Esophagus squamous epithelium (tissue), 5 donors: ENCODE data around the gene CEACAM21. TPM values are rescaled to one million over a fixed set of nuclear protein-coding genes. Genes with fewer than 3 reads are reported as not detected.

Source experiments
- DNase-seq: peaks from one replicate; lab custom pipeline; 2025; lab: John Stamatoyannopoulos, UW
- H3K27ac ChIP-seq, 4 donors: fragments of 200-600 bp; sonication (generic); one replicate each; pipeline ENCODE4 v1.5.1; 2016 to 2019; ENCODE audit warnings: mild to moderate bottlenecking in 1 of 4
- H3K27me3 ChIP-seq, 4 donors: fragments of 200-600 bp; sonication (generic); 1 replicate in 3 of 4; 2 replicates in 1 of 4; pipeline versions ENCODE4 v1.5.1 to v1.6.0; 2017 to 2021; ENCODE audit warnings: antibody characterized with exemption in 1 of 4
- H3K36me3 ChIP-seq, 3 donors: fragments of 200-600 bp; sonication (generic); one replicate each; pipeline ENCODE4 v1.5.1; 2016 to 2019
- H3K4me1 ChIP-seq, 3 donors: fragments of 200-600 bp; sonication (generic); one replicate each; pipeline ENCODE4 v1.5.1; 2017 to 2019
- H3K4me3 ChIP-seq, 4 donors: fragments of 200-600 bp; sonication (generic); 1 replicate in 3 of 4; 2 replicates in 1 of 4; pipeline ENCODE4 v1.5.1; 2016 to 2019; ENCODE audit warnings: mild to moderate bottlenecking in 2 of 4, moderate library complexity in 1 of 4
- H3K9me3 ChIP-seq, 3 donors: fragments of 200-600 bp; sonication (generic); one replicate each; pipeline ENCODE4 v1.5.1; 2016 to 2019
- POLR2A ChIP-seq, 4 donors: fragments of 450-650 bp; IDR thresholded peaks; one replicate each; pipeline ENCODE4 v1.6.1; 2017; ENCODE audit warnings: antibody characterized with exemption in 4 of 4, mild to moderate bottlenecking in 4 of 4, moderate library complexity in 3 of 4
- WGBS, 2 donors: methylation state at CpG; one replicate each; pipeline ENCODE4 v1.1.5; 2018; 5-methylcytosine and 5-hydroxymethylcytosine counted together
- intact Hi-C: fragments of 100-400 bp; cut with DNase I; formaldehyde crosslinking; loops from one replicate; pipeline ENCODE4 v1.15.0; 2022
- total RNA-seq, 4 donors: library from RNA; depleted of rRNA; stranded (reverse); fragments of >200 nt; gene quantifications; one replicate each; pipeline ENCODE4 v1.1.0, GENCODE V29; 2016
- TF ChIP-seq, protein P1 (sequence below), 6 experiments: fragments of 450-650 bp in 4 of 6; fragments of 200-600 bp in 2 of 6; sonication (generic) in 2 of 6; IDR thresholded peaks; one replicate each; pipeline ENCODE4 v1.5.1; 2016 to 2019; ENCODE audit warnings: antibody characterized with exemption in 6 of 6, mild to moderate bottlenecking in 4 of 6, moderate library complexity in 4 of 6
- donor health status: DM: yes; HTN: yes; CAD: no.

Gene CEACAM21
- total RNA-seq, 4 donors from 2014 or later = 0.57 to 3.7 TPM; not detected in 2

DNA sequence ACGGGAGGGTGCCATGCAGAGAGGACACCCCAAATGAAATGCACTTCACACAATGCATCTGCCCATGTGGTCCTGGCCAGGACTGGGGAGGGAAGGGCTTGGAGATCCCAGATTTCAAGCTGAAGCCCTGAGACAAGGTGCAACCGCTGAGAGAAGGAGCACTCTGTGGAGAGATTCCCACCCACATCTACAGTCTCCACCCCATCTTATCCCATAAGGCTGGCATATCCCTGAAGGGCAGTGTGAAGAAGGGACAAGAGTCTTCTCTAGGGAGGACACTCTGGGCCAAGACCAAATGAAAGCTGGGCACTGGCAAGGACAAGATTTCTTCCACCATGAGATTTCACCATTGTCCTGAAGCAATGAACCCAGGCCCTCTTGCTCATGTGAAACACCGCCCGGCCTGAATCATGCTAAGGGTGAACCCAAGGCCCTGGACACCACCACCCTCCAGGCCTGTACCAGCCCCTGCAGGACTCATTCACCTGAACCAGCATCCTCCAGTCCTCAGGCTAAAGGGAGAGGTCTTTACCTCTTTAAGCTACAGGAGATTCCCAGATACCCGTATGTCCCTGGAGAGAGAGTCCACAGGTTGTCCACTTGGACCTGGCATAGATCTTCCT is 30.4 kb downstream of the CEACAM21 start:
- peaks cover 0 to 27% (median 0%) of the 10 kb centered on the region in 4 donors for H3K27me3 ChIP-seq
- no peaks in the 10 kb centered on the region for H3K36me3 ChIP-seq
- H3K4me3 ChIP-seq = no peak overlapping the region
- no peak for TF ChIP-seq POLR2A (IDR thresholded peaks at IDR 0.05)
- TF ChIP-seq, protein P1, sequence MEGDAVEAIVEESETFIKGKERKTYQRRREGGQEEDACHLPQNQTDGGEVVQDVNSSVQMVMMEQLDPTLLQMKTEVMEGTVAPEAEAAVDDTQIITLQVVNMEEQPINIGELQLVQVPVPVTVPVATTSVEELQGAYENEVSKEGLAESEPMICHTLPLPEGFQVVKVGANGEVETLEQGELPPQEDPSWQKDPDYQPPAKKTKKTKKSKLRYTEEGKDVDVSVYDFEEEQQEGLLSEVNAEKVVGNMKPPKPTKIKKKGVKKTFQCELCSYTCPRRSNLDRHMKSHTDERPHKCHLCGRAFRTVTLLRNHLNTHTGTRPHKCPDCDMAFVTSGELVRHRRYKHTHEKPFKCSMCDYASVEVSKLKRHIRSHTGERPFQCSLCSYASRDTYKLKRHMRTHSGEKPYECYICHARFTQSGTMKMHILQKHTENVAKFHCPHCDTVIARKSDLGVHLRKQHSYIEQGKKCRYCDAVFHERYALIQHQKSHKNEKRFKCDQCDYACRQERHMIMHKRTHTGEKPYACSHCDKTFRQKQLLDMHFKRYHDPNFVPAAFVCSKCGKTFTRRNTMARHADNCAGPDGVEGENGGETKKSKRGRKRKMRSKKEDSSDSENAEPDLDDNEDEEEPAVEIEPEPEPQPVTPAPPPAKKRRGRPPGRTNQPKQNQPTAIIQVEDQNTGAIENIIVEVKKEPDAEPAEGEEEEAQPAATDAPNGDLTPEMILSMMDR (IDR thresholded peaks at IDR 0.05) = no peak
- 74 to 81% methylated on average over 4 of the region's 5 CpGs for WGBS, 2 donors
- no peak for DNase-seq
- no peaks in the 10 kb centered on the region for H3K4me1 ChIP-seq
- no peaks in the 10 kb centered on the region for H3K9me3 ChIP-seq
- H3K27ac ChIP-seq = no peak overlapping the region
- intact Hi-C loops = no loop called here

DNA sequence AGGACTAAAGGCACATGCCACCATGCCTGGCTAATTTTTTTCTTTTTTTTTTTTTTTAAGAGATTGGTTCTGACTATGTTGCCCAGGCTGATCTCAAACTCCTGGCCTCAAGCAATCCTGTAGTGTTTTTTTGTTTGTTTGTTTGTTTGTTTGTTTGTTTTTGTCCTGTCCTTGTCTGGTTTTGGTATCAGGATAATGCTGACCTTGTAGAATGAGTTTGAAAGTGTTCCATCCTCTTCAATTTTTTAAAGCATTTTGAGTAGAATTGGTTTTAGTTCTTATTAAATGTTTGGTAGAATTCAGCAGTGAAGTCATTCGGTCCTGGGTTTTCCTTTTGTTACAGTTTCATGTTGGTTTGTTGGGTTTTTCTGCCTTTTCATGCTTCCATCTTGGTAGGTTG is 31.7 kb downstream of the CEACAM21 start:
- H3K4me3 ChIP-seq = no peak overlapping the region
- H3K27ac ChIP-seq = no peak overlapping the region
- no peak for DNase-seq
- no peak for TF ChIP-seq POLR2A (IDR thresholded peaks at IDR 0.05)
- TF ChIP-seq, protein P1 (IDR thresholded peaks at IDR 0.05) = no peak
- intact Hi-C loops = no loop called here
- no peaks in the 10 kb centered on the region for H3K9me3 ChIP-seq
- H3K27me3 ChIP-seq = peaks cover 0 to 27% (median 0%) of the 10 kb centered on the region in 4 donors
- whole genome bisulfite sequencing, 2 donors = 80 to 92% methylated on average over 1 of the region's 1 CpG
- H3K4me1 ChIP-seq = no peaks in the 10 kb centered on the region
- no peaks in the 10 kb centered on the region for H3K36me3 ChIP-seq

DNA sequence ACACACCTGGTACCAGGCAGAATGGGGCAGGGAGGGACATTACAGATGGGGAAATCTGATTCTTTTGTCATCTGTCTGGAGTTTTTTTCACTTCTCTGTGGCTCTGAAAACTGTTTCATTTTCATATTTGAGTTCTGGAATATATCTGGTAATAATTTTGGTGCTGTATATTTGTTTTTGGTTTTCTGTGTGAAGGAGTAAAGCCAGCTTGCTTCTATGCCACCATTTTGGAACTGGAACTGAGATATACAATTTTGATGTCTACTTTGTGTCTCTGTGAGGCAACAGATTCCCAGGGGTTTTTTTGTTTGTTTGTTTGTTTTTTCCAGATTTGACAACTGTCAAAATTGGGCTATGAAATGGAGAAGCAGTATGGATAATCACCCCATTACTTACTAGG is 34.8 kb downstream of the CEACAM21 start:
- TF ChIP-seq POLR2A (IDR thresholded peaks at IDR 0.05) = no peak
- TF ChIP-seq, protein P1 (IDR thresholded peaks at IDR 0.05) = no peak
- intact Hi-C loops = no loop called here
- Histone ChIP-seq H3K27me3 (peaks cover 0 to 33% (median 0%) of the 10 kb centered on the region in 4 donors), H3K36me3 (no peaks in the 10 kb centered on the region), H3K4me3 (no peak overlapping the region), H3K4me1 (no peaks in the 10 kb centered on the region), H3K9me3 (no peaks in the 10 kb centered on the region), H3K27ac (no peak overlapping the region)
- DNase-seq = no peak

DNA sequence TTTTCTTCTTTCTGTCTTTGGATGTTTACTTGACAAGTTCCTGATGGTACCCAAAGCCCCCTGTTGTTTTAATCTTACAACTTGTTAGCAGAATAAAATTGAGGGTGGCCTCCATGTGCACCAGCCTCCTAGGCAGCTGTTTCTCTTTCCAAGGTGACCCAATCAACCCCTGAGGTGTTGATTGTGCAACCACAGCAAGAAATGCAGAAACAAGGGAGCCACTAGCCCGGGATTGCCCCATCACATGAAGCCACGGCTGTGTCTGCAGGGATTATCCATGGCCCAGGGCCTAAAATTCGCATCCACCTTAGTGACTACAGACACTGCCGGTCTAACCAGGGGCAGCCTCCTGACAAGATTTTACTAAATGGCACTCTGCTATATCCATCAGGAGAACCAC is 36.5 kb downstream of the CEACAM21 start:
- Histone ChIP-seq H3K27ac (no peak overlapping the region), H3K9me3 (no peaks in the 10 kb centered on the region), H3K4me3 (no peak overlapping the region), H3K36me3 (no peaks in the 10 kb centered on the region), H3K4me1 (no peaks in the 10 kb centered on the region), H3K27me3 (peaks cover 0 to 33% (median 0%) of the 10 kb centered on the region in 4 donors)
- intact Hi-C loops = no loop called here
- TF ChIP-seq POLR2A (IDR thresholded peaks at IDR 0.05) = no peak
- TF ChIP-seq, protein P1 (IDR thresholded peaks at IDR 0.05) = no peak
- 67% methylated on average over 4 of the region's 4 CpGs for WGBS, 2 donors
- DNase-seq = no peak

DNA sequence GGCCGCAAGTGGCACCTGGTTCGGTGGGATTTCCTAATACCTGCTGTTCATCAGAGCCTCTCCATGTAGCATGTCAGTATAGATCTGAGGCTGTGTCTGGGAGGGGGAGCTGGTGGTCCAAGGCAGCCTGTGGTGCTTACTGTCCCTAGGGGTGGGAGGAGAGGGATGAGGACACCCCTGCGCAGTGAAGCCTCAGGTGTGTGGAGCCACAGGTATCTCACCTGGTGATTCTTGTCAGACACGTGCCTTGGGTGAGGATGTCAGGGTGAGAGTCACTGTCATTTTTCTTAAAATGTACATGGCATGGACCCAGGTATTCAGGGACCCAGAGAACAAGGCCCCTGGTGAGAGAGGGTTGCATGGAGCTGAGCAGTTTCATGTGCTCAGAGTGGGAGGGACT is 39.2 kb downstream of the CEACAM21 start:
- WGBS, 2 donors = 71 to 75% methylated on average over 3 to 4 of the region's 4 CpGs
- Histone ChIP-seq H3K27me3 (peaks cover 0 to 32% (median 0%) of the 10 kb centered on the region in 4 donors), H3K4me1 (no peaks in the 10 kb centered on the region), H3K36me3 (no peaks in the 10 kb centered on the region), H3K4me3 (no peak overlapping the region), H3K27ac (no peak overlapping the region), H3K9me3 (no peaks in the 10 kb centered on the region)
- TF ChIP-seq, protein P1 (IDR thresholded peaks at IDR 0.05) = no peak
- no peak for TF ChIP-seq POLR2A (IDR thresholded peaks at IDR 0.05)
- DNase-seq = no peak
- intact Hi-C loops = no loop called here
